HUES48 (cell line): ENCODE data around the gene AHI1.
A peak's percentile ranks its signal among the peaks of the same experiment; 100 is the strongest.
"Not testable (repeated sequence)": the region's sequence is repeated elsewhere in the genome, so short reads cannot be mapped to it uniquely, and the experiment has no call there.

Experiments
- H3K27ac ChIP-seq: one replicate; pipeline ENCODE4 v1.7.0; 2013; ENCODE audit warnings: low read depth, low read length, inconsistent platforms
- H3K27me3 ChIP-seq: 2 replicates; pipeline ENCODE4 v1.6.1; 2013; ENCODE audit warnings: mild to moderate bottlenecking, low read length; ENCODE audit not compliant: control insufficient read depth, insufficient read depth
- H3K36me3 ChIP-seq: 2 replicates; pipeline ENCODE4 v1.6.1; 2013; ENCODE audit warnings: low read length; ENCODE audit not compliant: control insufficient read depth, insufficient read depth
- H3K4me1 ChIP-seq: 2 replicates; pipeline ENCODE4 v1.6.1; 2013; ENCODE audit warnings: mild to moderate bottlenecking, low read length; ENCODE audit not compliant: control insufficient read depth, insufficient read depth
- H3K4me3 ChIP-seq: 2 replicates; pipeline ENCODE4 v1.5.1; 2013; ENCODE audit warnings: mild to moderate bottlenecking, low read depth, low read length
- H3K9ac ChIP-seq: 2 replicates; pipeline ENCODE4 v1.6.1; 2013; ENCODE audit warnings: mild to moderate bottlenecking, low read depth, low read length, moderate library complexity
- H3K9me3 ChIP-seq: 2 replicates; pipeline ENCODE4 v1.6.1; 2013; ENCODE audit warnings: low read length; ENCODE audit not compliant: control insufficient read depth, insufficient read depth

The AHI1 gene

GRCh38 chr6:135505222-135505621 lies 7.7 kb upstream of the AHI1 start:
- Histone ChIP-seq H3K9ac (no peak overlapping the region), H3K27ac (peak overlapping the region; percentile 49), H3K36me3 (no peaks in the 10 kb centered on the region), H3K4me3 (no peak overlapping the region), H3K9me3 (no peaks in the 10 kb centered on the region), H3K4me1 (peaks cover 27% of the 10 kb centered on the region), H3K27me3 (no peaks in the 10 kb centered on the region)

GRCh38 chr6:135504734-135505133 lies 7.2 kb upstream of the AHI1 start:
- H3K27me3 ChIP-seq: no peaks in the 10 kb centered on the region
- H3K4me3 ChIP-seq: no peak overlapping the region
- no peak overlapping the region for H3K27ac ChIP-seq
- H3K9me3 ChIP-seq: no peaks in the 10 kb centered on the region
- H3K36me3 ChIP-seq: no peaks in the 10 kb centered on the region
- peaks cover 27% of the 10 kb centered on the region for H3K4me1 ChIP-seq
- no peak overlapping the region for H3K9ac ChIP-seq

- no peaks in the 10 kb centered on the region for H3K27me3 ChIP-seq
- H3K4me1 ChIP-seq: peaks cover 27% of the 10 kb centered on the region
- H3K9ac ChIP-seq: no peak overlapping the region
- H3K9me3 ChIP-seq: no peaks in the 10 kb centered on the region
- no peak overlapping the region for H3K4me3 ChIP-seq
- H3K27ac ChIP-seq: no peak overlapping the region
- no peaks in the 10 kb centered on the region for H3K36me3 ChIP-seq
Measured at GRCh38 chr6:135503703-135504475, 6.3 kb upstream of the AHI1 start.

GRCh38 chr6:135499441-135500340 lies 2.2 kb upstream of the AHI1 start:
- H3K27me3 ChIP-seq: no peaks in the 10 kb centered on the region
- H3K4me3 ChIP-seq: no peak overlapping the region
- H3K9ac ChIP-seq: no peak overlapping the region
- H3K4me1 ChIP-seq: peaks cover 20% of the 10 kb centered on the region
- no peaks in the 10 kb centered on the region; the same call in 1 of the 2 replicates for H3K36me3 ChIP-seq
- no peak overlapping the region for H3K27ac ChIP-seq
- H3K9me3 ChIP-seq: no peaks in the 10 kb centered on the region

- Histone ChIP-seq H3K4me1 (peaks cover 11% of the 10 kb centered on the region; the same call in 1 of the 2 replicates), H3K27ac (peak overlapping the region; percentile 90), H3K27me3 (no peaks in the 10 kb centered on the region), H3K36me3 (no peaks in the 10 kb centered on the region; the same call in 1 of the 2 replicates), H3K9me3 (no peaks in the 10 kb centered on the region), H3K9ac (peak overlapping the region; percentile 68), H3K4me3 (peak overlapping the region; percentile 85)
Measured at GRCh38 chr6:135498185-135498841, 773 bp upstream of the AHI1 start.

- Histone ChIP-seq H3K9me3 (no peaks in the 10 kb centered on the region), H3K4me1 (peaks cover 11% of the 10 kb centered on the region; the same call in 1 of the 2 replicates), H3K27me3 (no peaks in the 10 kb centered on the region), H3K9ac (peak overlapping the region; percentile 68), H3K36me3 (peaks cover 3% of the 10 kb centered on the region; the same call in 1 of the 2 replicates), H3K4me3 (peak overlapping the region; percentile 85), H3K27ac (peak overlapping the region; percentile 90)
Measured at GRCh38 chr6:135496800-135497411, 634 bp downstream of the AHI1 start.

GRCh38 chr6:135493218-135493961 lies 4.2 kb downstream of the AHI1 start:
- no peaks in the 10 kb centered on the region for H3K9me3 ChIP-seq
- peaks cover 22% of the 10 kb centered on the region for H3K4me1 ChIP-seq
- no peak overlapping the region for H3K4me3 ChIP-seq
- no peak overlapping the region for H3K9ac ChIP-seq
- H3K36me3 ChIP-seq: peaks cover 23% of the 10 kb centered on the region
- no peak overlapping the region for H3K27ac ChIP-seq
- no peaks in the 10 kb centered on the region for H3K27me3 ChIP-seq

GRCh38 chr6:135490381-135490780 lies 7.2 kb downstream of the AHI1 start:
- Histone ChIP-seq H3K27ac (no peak overlapping the region), H3K27me3 (no peaks in the 10 kb centered on the region), H3K9ac (no peak overlapping the region), H3K36me3 (peaks cover 39% of the 10 kb centered on the region), H3K4me3 (no peak overlapping the region), H3K9me3 (no peaks in the 10 kb centered on the region), H3K4me1 (peaks cover 16% of the 10 kb centered on the region)

- peaks cover 16% of the 10 kb centered on the region for H3K4me1 ChIP-seq
- no peaks in the 10 kb centered on the region for H3K27me3 ChIP-seq
- H3K9ac ChIP-seq: no peak overlapping the region
- H3K36me3 ChIP-seq: peaks cover 53% of the 10 kb centered on the region
- peaks cover 15% of the 10 kb centered on the region for H3K9me3 ChIP-seq
- no peak overlapping the region for H3K27ac ChIP-seq
- H3K4me3 ChIP-seq: no peak overlapping the region
Measured at GRCh38 chr6:135488023-135488422, 9.5 kb downstream of the AHI1 start.

- H3K27me3 ChIP-seq, H3K27ac ChIP-seq, H3K4me1 ChIP-seq, H3K4me3 ChIP-seq, H3K9ac ChIP-seq: not testable (repeated sequence)
- peaks cover 45% of the 10 kb centered on the region for H3K36me3 ChIP-seq
- peaks cover 52% of the 10 kb centered on the region for H3K9me3 ChIP-seq
Measured at GRCh38 chr6:135483903-135484302, 13.6 kb downstream of the AHI1 start.
